ENCODE measurements around the gene TRIM32.
"Not testable (repeated sequence)": the region's sequence is repeated elsewhere in the genome, so short reads cannot be mapped to it uniquely, and the experiment has no call there.

The TRIM32 gene

GRCh38 chr9:116674210-116674980 is 12.7 kb upstream of the TRIM32 start:
- DNase-seq, result no peak

GRCh38 chr9:116683535-116683934 is 3.6 kb upstream of the TRIM32 start:
- no peak for DNase-seq

GRCh38 chr9:116685166-116685565 is 1.9 kb upstream of the TRIM32 start:
- no peak for DNase-seq

- DNase-seq, result no peak
Measured at GRCh38 chr9:116686135-116686534, 970 bp upstream of the TRIM32 start.

GRCh38 chr9:116686693-116687073 is 422 bp upstream of the TRIM32 start:
- DNase-seq, result peak in 1 of 2 donors; percentile 18

GRCh38 chr9:116687754-116688135 is 640 bp downstream of the TRIM32 start:
- DNase-seq, result no peak

- no peak for DNase-seq
Measured at GRCh38 chr9:116688806-116689485, 1.8 kb downstream of the TRIM32 start.

- no peak for DNase-seq
Measured at GRCh38 chr9:116689486-116690032, 2.5 kb downstream of the TRIM32 start.

- DNase-seq, result not testable (repeated sequence)
Measured at GRCh38 chr9:116690805-116691204, 3.7 kb downstream of the TRIM32 start.

GRCh38 chr9:116691607-116692006 is 4.5 kb downstream of the TRIM32 start:
- no peak for DNase-seq

- DNase-seq, result no peak
Measured at GRCh38 chr9:116692616-116693015, 5.5 kb downstream of the TRIM32 start.

GRCh38 chr9:116693233-116693731 is 6.2 kb downstream of the TRIM32 start:
- DNase-seq, result no peak

- DNase-seq, result no peak
Measured at GRCh38 chr9:116694785-116695291, 7.7 kb downstream of the TRIM32 start.

- DNase-seq, result no peak
Measured at GRCh38 chr9:116695438-116695837, 8.3 kb downstream of the TRIM32 start.

GRCh38 chr9:116697362-116697761 is 10.3 kb downstream of the TRIM32 start:
- no peak for DNase-seq

- no peak for DNase-seq
Measured at GRCh38 chr9:116697887-116698286, 10.8 kb downstream of the TRIM32 start.

GRCh38 chr9:116700279-116700678 is 13.2 kb downstream of the TRIM32 start:
- DNase-seq, result no peak

- DNase-seq, result no peak
Measured at GRCh38 chr9:116700882-116701865, 14.1 kb downstream of the TRIM32 start.

GRCh38 chr9:116701940-116702642 is 15.0 kb downstream of the TRIM32 start:
- no peak for DNase-seq

- DNase-seq, result no peak
Measured at GRCh38 chr9:116703634-116704033, 16.5 kb downstream of the TRIM32 start.

GRCh38 chr9:116704470-116704869 is 17.4 kb downstream of the TRIM32 start:
- DNase-seq, result no peak

- DNase-seq, result no peak
Measured at GRCh38 chr9:116705531-116705930, 18.4 kb downstream of the TRIM32 start.

Measured in hippocampal formation (tissue), 2 donors.